Measurements from ENCODE around the gene TECR.
"Not testable (repeated sequence)": the region's sequence is repeated elsewhere in the genome, so short reads cannot be mapped to it uniquely, and the experiment has no call there.

The TECR gene

GRCh38 chr19:14562660-14563589, 33.5 kb downstream of the TECR start:
- DNase-seq = no peak

- no peak for DNase-seq
These were observed 34.2 kb downstream of the TECR start for GRCh38 chr19:14563590-14563926.

GRCh38 chr19:14563989-14564651, 34.7 kb downstream of the TECR start:
- no peak for DNase-seq

GRCh38 chr19:14564652-14565297, 35.4 kb downstream of the TECR start:
- not testable (repeated sequence) for DNase-seq

GRCh38 chr19:14565298-14565679, 35.9 kb downstream of the TECR start:
- DNase-seq = no peak

- DNase-seq = no peak
These were observed 36.6 kb downstream of the TECR start for GRCh38 chr19:14565765-14566711.

- no peak for DNase-seq
These were observed 37.3 kb downstream of the TECR start for GRCh38 chr19:14566712-14567077.

- DNase-seq = no peak
These were observed 37.7 kb downstream of the TECR start for GRCh38 chr19:14567079-14567478.

GRCh38 chr19:14570864-14571527, 41.6 kb downstream of the TECR start:
- DNase-seq = no peak

- DNase-seq = peak; percentile 94
These were observed 42.5 kb downstream of the TECR start, which contains the start of gene NDUFB7 for GRCh38 chr19:14571695-14572490. NDUFB7 (minus strand) TSS chr19:14572066; CDS start chr19:14572000, 66 bp downstream.

- DNase-seq = no peak
These were observed 46.1 kb downstream of the TECR start for GRCh38 chr19:14575428-14575980.

- no peak for DNase-seq
These were observed 47.0 kb downstream of the TECR start for GRCh38 chr19:14576363-14576762.

GRCh38 chr19:14577264-14577663, 47.9 kb downstream of the TECR start:
- no peak for DNase-seq

- DNase-seq = no peak
These were observed 48.6 kb downstream of the TECR start for GRCh38 chr19:14577885-14578427.

- no peak for DNase-seq
These were observed 51.3 kb downstream of the TECR start for GRCh38 chr19:14580623-14581237.

GRCh38 chr19:14582894-14583340, 53.5 kb downstream of the TECR start, which contains the start of gene CLEC17A:
CLEC17A (plus strand) TSS chr19:14583084; CDS start chr19:14583161, 77 bp downstream.
- DNase-seq = no peak

- not testable (repeated sequence) for DNase-seq
These were observed 55.0 kb downstream of the TECR start for GRCh38 chr19:14584372-14584771.

GRCh38 chr19:14585187-14585586, 55.8 kb downstream of the TECR start:
- not testable (repeated sequence) for DNase-seq

- DNase-seq = not testable (repeated sequence)
These were observed 60.0 kb downstream of the TECR start for GRCh38 chr19:14589433-14589832.

GRCh38 chr19:14595558-14595957, 66.2 kb downstream of the TECR start:
- DNase-seq = no peak
